GM23338 (cell line): ENCODE data around the gene DNAJC4.

ENCODE experiments used
- CTCF ChIP-seq, 2 experiments: fragments of 200-600 bp in 1 of 2; sonication (generic) in 1 of 2; conservative IDR thresholded peaks; 2 replicates each; pipeline versions ENCODE4 v1.5.1 to v1.6.1; 2016 to 2017; ENCODE audit warnings: antibody characterized with exemption in 2 of 2, low read depth in 2 of 2, mild to moderate bottlenecking in 2 of 2, moderate library complexity in 1 of 2
- POLR2AphosphoS5 ChIP-seq: IDR thresholded peaks from 2 replicates; pipeline ENCODE4 v1.6.1; 2016; ENCODE audit warnings: antibody characterized with exemption, low read depth

- no peak for TF ChIP-seq CTCF (conservative IDR thresholded peaks at IDR 0.05; ENCODE audit: low read depth in 2 of 2)
- TF ChIP-seq POLR2AphosphoS5: no peak
Measured at GRCh38 chr11:64260147-64260708, 29.9 kb downstream of the DNAJC4 start.
